Dedifferentiated amniotic fluid mesenchymal stem cell (primary cell): Measurements from ENCODE around the gene URB2.
"Not testable (repeated sequence)": the region's sequence is repeated elsewhere in the genome, so short reads cannot be mapped to it uniquely, and the experiment has no call there.

Experiments used
- DNase-seq: peaks from one replicate; pipeline ENCODE4 v3.0.0-alpha.2; 2016; ENCODE audit errors: extremely low spot score

Gene URB2

DNA sequence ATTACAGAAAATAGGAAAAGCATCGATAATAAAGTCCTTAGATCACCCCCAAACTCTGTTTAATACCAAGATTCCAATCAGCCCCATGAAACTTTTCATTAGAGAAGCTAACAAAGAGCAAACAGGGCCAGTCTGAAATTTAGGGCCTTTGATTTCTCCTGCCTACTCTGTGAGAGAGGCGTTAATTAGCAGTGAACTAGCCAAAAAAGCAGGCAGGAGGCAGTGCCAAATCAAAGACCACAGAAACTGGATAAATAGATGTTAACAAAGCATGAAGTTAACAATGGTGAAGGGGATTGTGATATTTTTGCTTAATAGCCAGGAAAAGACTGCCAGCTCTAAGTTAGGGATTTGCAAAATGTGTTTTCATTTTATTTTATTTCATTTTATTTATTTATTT lies 11.3 kb upstream of the URB2 start:
- no peak for DNase-seq

DNA sequence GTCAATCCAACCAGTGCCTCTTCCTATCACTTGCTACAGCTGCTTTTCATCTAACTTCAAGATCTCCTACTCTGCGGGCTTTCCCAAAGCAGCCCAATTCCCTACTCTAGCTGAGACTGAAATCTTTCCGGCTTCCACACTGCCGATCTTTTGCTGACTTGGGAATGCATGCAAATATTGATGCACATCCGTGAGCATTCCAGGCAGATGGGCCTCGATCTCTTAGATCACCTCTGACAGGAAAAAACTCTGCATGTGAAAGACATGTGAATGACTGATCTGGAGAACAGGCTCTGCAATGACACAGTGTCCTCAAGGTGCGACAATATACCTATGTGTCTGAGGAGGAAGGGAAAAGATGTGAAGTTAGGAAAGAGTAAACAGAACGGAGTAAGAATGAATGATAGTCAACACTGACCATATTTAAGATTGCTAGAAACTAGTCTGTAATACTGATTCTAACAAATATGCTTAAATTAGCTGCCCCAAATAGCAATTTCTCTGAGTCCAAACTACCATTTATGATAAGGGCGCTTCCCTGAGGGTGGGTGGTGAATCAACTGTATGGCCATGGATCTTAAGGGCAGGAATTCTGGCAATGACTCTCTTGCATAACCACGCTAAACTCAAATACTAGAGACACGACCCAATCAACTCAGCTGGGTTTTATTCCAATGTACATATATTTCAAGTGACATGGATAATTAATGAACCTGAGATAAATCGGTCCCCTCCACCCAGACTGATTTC lies 8.5 kb upstream of the URB2 start:
- no peak for DNase-seq

DNA sequence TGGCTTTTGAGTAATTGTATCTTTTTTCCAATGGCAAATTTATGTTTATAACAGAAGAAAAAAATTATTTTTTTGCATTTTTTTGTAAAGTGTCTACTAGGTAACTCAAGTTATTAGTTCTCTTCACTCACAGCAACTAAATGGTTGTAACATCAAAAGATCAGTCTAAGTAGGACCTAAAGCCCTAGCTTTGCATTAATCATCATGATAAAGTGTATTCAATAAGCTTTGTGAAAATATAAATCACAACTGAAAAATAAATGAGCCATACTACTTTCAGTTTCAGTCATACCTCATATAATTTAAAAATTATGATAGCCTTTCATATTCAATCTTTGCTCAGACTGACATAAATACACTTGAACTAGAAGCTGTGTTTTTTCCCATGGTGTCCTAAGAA lies 7.0 kb upstream of the URB2 start:
- DNase-seq = no peak

DNA sequence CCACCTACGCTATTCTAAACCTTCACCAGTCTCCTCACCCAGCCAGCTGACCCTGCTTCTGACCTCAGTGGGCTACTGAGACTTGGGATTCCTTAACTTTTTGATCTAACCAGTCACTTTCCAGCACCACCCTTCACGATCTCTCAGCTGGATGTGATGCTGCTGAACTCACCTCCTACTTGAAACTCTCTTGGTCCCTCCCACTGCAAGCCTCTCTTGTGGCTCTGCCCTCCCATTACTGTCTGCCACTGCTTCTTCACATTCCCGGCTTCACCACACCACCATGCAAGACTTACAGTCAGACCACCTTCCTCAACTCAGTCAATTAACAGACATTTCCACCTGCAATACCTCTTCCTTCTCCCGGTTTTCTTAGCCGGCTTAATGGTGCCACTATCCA lies 6.4 kb upstream of the URB2 start:
- DNase-seq = no peak

DNA sequence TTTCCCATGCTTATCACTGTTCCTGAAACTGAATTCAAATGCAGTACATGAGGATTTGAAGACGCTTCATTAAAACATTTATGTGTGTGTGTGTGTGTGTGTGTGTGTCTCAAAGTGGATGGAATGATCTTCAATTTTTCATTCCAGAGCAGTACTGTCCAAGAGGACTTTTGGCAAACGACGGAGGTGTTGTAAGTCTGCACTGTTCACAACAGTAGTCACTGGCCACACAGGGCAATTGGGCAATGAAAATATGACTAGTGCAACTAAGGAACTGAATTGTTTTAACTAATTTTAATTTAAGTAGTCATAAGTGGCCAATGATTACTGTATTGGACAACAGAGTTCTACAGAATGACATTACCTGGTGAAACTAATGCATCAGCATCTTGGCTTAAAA lies 5.2 kb upstream of the URB2 start:
- no peak for DNase-seq

DNA sequence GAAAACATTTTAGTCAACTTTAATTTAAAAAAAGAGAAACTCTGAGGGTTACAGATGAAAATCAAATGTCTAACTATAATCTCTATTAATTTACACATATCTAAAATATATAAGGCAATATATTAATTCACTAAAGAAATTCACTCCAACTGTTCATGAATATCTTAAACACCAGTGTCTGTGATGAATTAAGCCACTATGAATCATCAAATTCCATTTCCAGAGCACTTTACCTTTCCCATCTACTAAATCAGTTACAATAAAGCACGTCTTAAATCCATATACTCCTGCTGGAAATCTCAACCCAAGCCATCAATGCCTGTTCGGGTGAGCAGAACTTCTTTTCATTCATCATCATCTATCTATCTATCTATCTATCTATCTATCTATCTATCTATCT lies 4.4 kb upstream of the URB2 start:
- DNase-seq = no peak

DNA sequence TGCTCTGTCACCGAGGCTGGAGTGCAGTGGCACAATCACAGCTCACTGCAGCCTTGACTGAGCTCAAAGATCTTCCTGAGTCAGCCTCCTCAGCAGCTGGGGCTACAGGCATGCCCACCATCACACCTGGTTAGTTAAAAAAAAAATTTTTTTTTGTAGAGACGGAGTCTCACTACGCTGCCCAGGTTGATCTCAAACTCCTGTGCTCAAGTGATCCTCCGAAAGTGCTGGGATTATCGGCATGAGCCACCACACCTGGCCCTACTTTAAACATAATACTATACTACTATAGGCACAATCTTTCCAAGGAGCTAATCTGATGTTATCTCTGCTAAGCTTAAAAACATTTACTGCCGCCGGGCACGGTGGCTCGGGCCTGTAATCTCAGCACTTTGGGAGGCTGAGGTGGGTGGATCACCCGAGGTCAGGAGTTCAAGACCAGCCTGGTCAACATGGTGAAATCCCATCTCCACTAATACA lies 3.4 kb upstream of the URB2 start:
- not testable (repeated sequence) for DNase-seq

DNA sequence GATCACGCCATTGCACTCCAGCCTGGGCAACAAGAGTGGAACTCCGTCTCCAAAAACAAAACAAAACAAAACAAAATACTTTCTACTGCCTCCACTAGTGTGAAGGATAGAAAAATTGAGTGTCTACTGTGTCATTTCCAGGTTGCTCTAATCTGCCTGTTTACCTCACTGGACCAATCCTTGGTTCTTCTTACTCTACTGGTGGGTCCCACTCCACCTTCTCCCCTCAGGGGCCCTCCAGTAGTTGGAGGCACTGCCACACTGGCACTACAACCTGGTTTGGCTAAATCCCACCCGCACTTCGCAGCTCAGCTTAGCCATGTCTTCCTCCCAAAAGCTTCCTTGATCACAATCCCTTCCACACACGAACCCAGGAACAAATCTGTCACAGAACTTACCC lies 2.8 kb upstream of the URB2 start:
- no peak for DNase-seq

DNA sequence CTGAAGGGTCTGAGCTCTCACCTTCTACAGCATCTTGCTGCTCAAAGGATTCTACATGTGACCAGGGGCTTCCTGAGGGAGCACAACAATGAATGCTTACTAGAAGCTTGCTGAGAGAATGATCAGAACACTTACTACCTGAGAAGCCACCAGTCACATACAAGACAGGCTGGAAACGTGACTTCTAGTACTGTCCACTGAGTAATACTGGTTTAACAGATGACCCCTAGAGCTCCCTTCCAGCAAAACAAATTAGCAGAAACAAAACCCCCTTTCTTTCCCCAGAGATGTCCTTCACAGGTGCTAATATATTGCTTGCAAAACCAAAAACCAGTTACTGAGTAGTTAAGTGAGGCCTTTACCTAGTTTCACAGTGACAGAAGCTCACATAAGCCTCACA lies 2.2 kb upstream of the URB2 start:
- no peak for DNase-seq

DNA sequence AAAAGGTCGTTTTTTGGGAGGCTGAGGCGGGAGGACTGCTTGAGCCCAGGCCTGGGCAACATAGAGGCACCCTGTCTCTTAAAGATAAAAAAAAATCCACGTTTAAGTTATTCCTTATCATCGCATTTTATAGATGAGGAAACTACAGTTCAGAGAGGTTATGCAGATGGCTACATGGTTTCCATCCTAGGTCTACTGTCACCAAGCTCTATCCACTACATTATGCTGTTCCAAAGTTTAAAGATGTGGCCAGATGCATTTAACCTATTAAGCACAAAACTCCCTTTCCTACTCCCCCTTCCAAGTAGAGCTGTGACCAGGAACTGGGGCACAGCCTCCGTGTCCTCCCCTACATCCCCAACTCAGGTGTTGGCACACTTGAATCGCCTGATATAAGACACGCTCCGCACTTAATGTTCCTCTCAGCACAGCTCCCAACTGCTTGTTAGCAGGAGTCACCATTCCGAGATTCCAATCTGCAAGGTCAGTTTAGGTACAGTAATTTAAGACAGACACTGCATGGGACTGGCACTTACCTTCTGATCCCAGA lies 1.5 kb upstream of the URB2 start:
- no peak for DNase-seq

DNA sequence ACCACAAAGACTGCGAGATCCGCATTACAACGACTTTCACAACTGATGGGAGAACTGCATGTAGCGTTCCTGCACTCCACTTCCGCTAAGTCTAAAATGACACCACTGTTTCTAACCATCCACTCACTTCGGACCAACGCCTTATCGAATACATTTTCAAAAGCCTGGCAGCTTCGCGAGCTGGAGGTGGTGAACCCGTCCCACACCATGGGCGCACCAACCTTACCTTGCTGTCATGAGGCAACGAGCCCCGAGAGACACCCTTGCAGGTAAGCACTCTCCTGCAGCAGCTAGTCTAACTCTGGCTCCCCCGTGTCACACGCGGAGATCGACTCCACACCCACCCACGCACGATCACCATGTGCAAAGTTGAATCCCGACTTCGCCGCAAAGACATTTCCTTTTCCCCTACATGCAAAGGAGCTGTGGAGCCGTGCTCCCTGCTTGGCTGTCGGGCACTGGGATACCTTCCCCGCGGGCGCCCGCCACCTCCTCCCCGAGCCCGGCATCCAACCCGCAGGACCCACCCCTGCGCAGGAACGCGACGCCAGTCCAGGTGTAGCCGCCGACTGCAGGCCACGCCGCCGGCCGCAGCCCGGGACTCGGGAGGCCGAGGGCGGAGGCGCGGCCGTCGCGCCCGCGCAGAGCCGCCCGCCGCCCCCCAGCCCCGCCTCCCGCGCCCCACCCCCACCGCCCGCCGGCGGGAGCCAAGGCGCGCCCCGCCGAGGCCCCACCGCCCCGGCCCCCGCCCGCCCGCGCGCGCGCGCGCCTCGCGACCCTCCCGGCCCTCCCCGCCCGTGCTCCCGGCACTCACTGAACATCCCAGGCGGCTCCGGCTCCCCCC lies 754 bp upstream of the URB2 start:
- DNase-seq = peak; percentile 17

DNA sequence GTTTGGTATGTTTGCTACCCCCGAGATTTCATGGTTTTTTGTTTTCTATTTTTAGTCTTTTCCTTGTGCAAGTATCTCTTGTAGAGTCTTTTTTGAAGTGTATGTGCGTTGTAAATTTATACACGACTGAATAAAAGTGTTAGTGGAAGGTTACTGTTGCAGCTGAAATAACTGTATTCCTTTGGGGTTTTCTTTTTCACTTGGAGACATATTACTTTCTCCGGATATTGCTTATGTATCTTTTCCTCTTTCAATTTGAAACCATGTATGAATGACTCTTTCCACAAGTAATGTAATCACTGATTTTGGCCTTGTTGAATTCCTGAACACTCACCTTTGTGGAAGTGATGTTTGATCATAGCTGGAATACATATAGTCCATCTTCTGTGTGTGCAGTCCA lies 956 bp downstream of the URB2 start:
- no peak for DNase-seq

DNA sequence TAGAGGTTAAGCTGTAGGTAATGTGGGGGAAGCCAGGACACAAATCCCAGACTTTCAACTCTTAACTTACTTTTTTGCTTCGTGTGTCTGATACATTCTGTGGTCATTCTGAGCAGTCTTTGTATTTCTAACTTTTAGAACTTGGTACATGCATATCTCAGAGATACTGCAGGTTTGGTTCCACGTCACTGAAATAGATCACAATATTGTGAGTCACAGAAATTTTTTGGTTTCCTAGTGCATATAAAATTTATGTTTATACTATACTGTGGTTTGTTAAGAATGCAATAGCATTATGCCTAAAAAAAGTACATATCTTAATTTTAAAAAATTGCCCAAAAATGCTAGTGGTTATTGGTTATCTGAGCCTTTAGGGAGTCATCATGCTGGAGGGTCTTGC lies 3.2 kb downstream of the URB2 start:
- DNase-seq = peak; percentile 34

DNA sequence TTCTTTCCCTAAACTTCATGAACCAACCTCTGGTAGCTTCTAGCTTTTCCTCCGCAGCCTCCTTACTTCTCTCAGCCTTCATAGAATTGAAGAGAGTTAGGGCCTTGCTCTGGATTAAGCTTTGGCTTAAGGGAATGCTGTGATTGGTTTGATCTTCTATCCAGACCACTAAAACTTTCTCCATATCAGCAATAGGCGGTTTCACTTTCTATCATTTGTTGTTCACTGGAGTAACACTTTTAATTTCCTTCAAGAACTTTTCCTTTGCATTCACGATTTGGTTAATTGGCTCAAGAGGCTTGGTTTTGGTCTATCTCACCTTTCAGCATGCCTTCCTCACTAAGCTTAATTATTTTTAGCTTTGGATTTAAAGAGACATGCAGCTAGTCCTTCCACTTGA lies 5.1 kb downstream of the URB2 start:
- DNase-seq = no peak

DNA sequence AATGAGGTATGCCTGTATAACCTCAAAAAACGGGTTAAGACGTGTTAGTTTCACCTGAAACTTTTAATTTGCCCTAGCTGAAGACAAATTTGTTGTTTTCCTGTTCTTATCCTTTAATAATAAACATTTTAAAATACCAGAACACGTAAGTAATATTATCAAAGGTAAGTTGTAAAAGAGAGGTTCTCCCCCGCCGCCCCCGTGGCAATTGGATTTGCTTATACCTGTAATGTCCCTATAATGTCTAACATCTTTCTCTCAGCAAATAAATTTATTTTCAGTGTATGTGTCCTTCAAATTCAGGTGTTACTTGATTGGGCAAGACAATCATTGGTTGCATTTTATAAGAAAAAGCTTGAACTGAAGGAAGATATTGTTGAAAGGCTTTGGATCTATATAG lies 5.9 kb downstream of the URB2 start:
- DNase-seq = no peak

DNA sequence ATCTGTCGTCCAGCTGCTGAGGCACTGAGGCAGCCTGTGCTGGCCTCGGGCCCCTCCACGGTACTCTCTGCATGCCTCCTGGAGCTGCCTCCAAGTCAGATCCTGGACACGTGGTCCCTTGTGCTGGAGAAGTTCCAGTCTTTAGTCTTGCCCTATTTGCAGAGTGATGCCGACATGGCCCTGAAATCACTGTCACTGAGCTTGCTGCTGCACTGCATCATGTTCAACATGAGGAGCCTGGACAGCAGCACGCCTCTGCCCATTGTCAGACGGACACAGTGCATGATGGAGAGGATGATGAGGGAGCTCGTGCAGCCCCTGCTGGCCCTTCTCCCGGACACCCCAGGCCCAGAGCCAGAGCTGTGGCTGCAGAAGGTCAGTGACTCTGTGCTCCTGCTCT lies 10.0 kb downstream of the URB2 start:
- DNase-seq = no peak

DNA sequence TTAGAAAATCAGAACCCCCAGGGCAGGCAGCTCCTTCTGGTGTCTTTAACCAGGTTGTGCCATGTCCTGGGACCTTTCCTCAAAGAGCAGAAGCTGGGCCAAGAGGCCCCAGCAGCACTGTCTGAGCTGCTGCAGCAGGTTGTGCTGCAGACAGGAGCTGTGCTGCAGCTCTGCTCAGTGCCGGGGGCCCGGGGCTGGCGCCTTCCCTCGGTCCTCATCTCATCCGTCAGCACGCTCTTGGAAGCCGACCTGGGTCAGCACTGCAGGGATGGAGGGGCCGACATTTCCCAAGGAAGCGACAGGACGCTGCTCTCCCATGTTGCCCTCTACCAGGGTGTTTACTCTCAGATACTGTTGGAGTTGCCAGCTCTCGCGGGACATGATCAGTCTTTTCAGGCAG lies 11.7 kb downstream of the URB2 start:
- no peak for DNase-seq

DNA sequence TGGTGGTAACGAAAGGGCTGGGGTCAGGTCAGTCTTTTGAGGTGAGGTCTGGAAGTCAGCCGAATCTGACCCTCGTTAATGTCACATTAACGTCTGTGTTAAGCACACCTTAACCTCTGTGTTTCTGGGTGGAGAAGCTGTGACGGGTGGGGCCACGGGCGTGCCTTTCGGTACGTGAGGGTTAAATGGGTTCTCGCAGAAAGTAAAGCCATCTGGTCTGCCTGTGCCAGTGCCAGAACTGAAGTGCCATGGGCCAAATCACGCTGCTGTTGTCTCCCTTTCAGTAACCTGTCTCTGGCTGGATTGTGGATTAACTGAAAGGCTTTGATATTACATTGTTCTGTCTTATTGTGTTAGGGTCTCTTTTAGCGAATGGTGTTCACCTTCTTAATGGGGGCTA lies 14.4 kb downstream of the URB2 start:
- no peak for DNase-seq

DNA sequence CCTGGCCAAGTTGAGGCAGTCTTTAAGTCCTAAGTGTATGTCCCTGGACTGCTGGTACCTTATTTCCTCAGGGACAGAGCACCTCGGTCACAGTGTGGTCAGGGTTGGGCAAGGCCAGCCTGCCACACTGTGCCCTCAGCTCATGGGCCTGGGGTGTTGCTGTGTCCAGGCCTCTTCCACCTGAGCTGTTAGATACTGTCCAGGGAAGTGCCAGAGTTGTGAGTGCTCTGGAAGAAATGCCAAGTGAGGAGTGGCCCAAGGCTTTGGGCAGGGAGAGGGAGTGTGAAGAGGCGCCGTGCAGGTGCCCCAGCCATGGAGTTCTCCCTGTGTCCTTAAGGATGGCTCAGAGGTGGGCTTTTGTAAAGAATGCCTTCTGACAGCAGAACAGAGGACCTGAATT lies 15.3 kb downstream of the URB2 start:
- no peak for DNase-seq

DNA sequence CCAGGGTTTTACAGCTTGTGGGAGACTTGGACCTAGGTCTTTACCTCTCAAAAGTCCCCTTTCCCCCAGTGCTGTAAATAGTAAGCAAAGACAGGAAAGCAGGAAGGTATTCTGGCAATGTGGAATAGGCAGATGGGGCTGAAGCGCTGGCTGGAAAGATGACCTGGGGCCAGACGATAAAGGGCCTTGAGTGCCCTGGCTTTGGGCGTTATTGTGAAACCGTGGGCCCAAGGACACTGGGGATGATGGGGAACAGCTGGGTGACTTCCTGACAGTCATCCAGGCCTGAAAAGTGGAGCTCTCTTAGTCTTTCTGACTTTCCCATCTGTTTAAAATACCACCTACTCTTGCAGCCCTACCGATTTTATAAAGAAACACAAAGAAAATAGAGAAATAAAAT lies 16.3 kb downstream of the URB2 start:
- DNase-seq = no peak

DNA sequence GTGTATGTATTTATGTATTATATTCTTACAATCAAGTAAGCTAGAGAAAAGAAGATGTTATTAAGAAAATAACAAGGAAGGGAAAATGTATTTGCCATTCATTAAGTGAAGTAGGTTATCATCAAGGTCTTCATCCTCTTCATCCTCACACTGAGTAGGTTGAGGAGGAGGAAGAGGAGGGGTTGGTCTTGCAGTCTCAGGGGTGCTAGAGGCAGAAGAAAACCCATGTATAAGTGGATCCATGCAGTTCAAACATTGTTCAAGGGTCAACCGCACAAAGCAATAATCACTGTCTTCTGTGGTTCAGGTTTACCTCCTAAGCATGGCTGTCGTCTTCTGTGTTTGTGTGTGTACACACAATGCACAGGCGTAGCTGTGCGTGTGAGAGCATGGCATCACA lies 16.9 kb downstream of the URB2 start:
- no peak for DNase-seq

DNA sequence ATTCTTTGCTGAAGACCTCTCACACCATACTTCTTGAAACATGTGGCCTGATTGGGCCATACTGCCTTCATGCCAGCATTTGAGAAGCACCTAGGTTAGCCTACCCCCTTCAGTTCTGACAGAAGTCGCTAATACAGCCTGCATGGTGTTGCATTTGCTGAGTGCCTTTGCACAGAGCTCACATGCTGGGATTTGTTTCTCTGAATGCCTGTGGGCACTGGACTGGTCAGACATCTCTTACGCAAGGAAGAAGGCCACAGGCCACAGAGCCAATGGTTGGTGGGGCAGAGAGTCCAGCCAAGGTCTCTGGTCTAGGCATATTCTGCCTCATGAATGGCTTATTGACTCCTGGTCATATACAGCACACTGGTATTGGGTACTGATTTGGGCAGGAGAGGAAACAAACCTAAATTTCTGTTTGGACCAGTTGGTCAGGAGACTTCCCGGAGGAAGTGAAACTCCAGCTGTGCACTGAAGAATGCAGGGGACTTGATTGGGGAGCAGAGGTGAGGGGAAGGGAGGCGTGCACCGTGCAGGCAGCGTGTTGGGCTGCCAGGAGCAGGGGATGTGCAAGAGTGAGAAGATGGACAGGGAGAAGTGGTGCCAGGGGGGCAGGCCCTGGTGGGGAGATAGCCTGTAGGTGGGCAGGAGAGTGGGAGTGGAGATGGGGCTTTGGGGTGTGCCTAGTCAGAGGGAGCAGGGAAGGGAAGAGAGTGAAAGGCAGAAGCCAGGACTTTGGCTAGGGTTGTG lies 18.1 kb downstream of the URB2 start:
- DNase-seq = no peak
